Stimulated activated CD8-positive, alpha-beta memory T cell treated with anti-CD3 and anti-CD28 coated beads, Interleukin-4, amount 100 ng/mL, for 24 hours (primary cell): Measurements from ENCODE around the gene MZB1.
"Not testable (repeated sequence)": the region's sequence is repeated elsewhere in the genome, so short reads cannot be mapped to it uniquely, and the experiment has no call there.

Experiments used
- DNase-seq: peaks from one replicate; pipeline ENCODE4 v3.0.0-alpha.2; 2020; ENCODE audit warnings: low read depth

The MZB1 gene

DNA sequence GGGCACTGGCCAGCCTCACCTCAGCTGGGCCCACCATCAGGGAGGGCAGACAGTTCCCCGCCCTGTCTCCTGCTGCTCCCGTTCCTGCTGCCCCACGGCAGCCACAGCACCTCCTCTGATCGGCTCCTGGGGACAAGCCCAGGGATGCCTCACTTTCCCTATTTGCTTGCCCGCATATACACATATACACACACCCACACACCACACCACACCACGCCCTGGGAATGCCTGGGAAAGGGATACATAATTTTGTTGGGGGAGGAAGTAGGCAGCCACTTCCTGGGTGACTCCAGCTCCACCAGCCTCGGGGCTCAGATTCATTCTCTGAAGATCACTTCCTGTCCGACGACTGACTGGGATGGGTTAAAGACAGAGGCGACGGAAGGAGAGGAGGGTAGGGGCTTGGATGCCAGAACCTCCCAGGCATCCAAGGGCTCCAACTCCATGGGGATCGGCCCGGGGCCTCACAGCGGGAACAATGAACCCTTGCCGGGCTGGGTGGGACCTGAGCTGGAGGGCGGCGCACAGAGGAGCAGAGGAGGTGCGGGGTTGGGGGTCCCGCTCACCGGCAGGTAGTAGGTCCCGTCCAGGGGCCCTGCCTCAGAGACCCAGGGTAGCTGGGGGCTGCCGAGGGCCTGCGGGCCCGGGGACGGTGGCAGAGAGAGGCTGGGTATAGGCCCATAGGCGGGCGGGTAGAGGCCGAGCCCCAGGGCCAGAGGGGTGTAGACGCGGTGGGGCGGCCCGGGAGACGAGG, 2.0 kb upstream of the MZB1 start:
- no peak for DNase-seq

DNA sequence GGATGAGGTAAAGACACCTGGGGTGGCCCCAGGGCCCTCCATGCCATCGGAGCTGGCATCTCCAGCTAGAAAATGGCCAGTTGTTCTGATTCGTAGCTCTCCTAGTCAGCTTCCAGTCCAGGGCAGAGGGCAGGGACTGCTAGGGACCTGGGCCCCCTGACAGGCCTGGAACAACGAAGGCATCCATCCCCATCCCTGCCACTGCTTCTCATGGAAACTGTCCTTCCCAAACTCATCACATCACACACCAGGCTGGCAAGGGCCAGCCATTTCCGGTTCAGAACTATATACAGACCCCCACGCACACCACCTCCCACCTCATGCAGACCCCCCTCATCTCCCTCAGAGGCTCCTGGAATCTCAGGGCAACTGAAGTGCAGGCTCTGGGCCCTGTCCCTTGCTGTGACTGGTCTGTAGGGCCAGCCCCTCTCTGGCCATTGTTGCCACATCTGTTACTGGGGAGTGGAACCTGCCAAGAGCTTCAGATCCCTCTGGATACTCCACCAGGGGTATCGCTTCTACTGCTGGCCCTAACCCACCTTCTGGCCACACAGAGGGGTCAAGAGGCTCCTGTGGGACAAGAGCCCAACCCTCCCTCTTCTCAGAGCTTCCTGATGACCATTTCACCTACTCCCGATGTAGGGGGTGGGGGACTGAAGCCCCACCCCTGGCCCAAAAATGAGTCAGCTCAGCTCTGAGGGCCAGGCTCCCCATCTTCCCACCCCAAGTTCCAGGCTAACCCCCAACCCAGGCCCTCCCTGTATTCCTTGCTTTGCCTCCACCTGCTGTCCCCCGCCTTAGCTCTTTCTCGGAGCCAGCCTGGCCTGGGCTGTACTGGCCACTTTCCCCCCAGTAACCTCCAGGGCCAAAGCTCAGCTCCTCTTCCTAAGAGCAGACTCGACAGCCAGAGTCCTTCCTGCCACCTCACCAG, 1.2 kb upstream of the MZB1 start:
- DNase-seq, result no peak

DNA sequence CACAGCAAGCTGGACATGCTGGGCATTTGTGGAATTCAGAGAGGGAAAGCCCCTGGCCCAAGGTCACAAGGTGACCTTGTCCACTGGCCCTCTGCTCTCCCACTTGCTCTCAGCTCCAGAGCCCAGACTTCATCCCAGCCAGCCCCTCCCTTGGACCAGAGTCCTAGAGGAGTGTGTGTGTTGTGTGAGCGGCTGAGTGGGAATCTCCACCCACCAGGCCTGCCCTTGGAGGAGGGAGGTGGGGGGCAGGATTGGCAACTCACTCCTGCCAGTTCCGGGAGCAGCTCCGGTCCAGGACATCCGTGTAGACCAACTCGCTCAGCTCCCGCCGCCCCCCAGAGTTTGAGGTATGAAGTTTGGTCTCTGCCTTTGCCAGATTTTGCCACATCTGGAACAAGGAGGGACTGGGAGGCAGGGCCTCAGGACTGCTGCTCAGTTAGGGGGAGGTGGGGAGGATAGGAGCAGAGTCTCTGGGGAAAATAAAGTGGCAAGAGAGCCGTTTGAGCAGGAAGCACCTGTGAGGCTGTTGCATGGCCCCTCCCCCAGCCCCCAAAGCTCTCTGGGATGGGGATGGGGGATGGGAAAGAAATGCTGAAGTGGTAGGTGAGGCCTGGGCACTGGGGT, 1.4 kb downstream of the MZB1 start:
- no peak for DNase-seq

DNA sequence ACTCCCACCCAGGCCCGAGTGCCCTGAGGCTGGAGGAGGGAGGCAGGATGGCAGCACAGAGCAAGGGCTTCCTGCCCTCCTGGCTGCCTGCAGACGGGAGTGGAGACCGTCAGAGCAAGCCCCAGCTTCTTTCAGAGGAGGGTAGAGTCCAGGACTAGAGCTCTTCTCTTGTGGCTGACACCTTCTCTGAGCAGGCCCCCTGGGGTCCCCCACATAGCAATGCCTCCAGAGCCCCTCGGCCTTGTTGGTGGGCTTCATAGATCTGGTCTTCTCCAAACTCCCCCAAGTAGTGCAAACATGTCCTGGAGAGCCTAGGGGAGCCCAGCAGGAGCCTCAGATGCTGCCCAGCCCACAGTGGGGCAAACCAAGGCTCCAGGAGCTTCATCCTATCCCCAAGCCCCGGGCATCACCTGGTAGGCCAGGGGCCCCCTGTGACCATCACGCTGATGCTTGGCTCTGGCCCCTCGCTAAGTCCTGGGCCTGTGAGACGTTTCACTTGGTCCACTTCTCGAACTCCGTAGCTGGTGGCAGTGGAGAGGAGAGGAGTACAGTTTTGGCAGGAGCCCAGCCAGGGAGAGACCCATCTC, 2.0 kb downstream of the MZB1 start:
- no peak for DNase-seq

DNA sequence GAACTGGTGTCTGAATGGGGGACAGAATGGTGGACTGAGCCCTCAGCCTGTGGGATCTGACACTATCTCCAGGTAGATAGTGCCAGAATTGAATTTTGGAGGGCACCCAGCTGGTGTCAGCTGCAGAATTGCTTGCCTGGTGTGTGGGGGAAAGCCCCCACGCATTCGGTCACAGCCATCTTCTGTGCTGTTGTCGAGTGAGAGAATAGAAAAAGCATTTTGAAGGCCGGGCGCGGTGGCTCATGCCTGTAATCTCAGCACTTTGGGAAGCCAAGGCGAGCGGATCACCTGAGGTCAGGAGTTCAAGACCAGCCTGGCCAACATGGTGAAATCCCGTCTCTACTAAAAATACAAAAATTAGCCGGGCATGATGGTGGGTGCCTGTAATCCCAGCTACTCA, 2.8 kb downstream of the MZB1 start:
- DNase-seq, result not testable (repeated sequence)

DNA sequence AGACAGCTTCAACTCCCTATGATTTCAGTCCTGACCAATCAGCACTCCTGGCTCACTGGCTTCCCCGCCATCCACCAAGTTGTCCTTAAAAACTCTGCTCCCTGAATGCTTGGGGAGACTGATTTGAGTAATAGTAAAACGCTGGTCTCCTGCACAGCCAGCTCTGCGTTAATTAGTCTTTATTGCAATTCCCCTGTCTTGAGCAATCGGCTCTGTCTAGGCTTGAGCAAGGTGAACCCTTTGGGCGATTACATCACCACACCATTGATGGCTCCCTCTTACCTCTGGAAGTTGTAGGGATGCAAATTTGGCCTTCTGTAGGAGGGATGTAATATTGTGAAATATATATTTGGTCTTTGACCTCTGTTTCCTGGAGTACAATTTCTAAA, 3.7 kb downstream of the MZB1 start:
- DNase-seq, result no peak

DNA sequence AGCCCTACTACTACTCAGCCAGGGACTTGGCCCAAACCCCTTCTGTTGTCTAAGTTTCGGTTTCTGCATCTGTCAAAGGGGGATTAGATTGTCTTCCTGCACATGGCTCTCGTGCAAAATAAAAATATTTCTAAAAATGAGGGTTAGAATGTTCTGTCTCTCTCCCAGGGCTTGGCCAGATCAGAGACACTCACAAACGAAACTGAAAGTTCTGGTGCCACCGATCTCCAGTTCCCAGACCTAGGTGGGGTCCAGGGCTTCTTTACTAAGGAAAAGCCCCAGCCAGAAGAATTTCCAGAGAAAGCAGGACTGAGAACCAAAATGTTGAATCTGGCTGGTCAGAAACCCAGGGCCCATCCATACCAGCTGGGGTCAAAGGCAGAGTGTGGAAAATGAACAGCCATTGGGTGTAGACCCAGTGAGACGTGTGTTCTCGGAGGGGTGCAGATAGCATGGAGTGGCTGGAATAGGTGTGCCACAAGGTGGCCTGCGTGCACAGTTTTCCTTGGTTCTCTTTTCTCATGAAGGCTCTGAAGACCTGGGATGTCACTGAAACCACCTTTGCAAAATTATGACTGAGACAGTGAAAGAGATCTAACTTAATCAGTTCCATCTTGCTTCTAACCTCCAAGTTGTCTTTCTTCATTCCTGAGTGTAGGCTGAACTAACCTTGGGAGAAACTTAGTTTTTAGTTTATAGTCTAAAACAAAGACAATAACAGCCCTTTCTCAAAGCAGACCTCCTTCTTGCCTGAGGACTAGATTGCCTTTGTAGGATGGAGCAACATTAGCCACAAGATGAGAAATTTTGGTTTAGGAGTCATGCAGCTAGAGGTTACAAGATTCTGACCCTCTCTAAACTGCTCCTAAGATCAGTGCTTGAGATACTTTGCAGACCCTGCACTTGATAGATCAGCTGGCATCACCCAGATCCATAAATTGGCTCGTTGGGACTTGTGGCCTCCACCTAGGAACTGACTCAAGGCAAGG, 4.4 kb downstream of the MZB1 start:
- no peak for DNase-seq

DNA sequence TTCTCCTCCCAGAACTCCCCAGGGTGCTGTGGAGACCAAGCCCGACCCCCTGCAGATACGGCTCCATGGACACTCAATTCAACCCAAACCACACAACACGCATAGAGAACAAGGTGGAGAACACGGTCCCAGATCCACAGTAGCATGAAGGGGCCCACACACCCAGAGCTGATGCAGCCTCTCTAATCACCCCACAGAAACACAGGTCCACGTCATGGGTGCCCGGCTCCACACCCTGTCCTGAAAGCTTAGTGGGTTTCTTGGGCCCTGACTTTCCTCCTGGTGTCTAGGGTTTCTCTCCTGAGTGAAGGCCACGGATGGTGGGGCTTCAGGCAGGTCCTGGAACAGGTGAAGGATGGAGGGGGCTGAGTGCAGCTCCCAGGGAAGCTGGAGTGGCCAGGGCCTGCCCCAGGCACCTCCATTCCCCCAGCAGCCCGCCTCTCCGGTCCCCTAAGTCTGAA, 5.1 kb downstream of the MZB1 start:
- DNase-seq, result no peak

DNA sequence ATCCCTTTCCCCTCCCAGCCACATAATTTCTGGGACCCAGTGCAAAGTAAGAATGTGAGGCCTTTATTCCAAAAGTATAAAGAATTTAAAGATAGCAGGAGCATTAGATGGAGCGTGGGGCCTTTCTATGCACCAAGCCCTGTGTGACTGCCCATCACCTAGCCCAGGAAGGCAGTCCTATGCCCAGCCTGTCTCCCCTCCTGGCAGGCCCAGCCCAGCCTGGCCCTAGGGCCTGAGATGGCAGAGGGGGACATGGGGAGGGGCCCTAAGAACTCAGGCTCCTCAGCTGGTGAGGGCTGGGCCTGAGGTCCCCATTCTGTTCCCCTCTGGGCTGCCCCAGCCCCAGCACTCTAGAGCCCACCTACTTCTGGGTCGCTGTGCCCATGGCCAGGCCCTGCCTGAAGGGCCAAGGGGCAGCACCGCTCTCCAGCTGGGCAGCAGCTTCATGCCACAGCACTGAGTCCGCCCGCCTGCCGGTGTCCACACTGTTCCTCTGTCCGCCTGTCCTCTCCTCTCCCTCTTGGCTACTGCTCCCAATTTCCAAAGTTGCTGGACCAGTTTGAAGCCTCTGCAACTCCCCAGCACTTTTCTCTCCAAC, 5.6 kb downstream of the MZB1 start:
- DNase-seq, result no peak

DNA sequence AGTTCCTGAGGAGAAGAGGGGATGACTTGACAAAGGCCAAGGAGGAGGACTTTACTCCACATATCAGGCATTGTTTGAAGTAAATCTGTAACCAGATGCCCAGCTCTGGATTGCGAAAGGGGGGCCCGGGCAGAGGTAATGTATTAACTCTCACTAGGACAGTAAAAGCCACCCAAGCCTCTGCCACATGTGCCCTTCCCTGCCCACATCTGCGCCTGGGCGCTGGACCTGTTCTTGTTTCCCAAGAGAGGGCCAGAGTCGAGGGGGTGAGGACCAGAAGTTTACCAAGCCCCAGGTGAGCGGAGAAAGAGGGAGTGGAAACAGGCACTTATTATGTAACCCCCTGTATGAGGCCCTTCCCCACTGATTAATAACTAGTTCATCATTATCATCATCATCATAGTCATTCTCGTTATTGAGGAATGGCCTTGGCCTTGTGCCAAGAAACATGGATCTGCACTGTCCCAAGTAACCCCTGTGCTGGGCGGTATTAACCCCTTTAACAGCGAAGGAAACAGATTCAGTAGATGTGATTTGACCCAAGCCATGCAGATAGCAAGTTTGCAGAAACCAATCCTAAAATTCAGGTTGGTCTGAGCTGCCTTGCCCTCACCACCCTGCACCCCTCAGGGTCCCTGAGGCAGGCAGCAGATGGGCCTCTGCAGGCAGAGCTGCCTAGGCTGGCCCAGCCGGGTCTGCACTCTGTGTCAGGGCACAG, 6.3 kb downstream of the MZB1 start, which contains the start of gene SLC23A1:
TSS of gene SLC23A1 (minus strand) at position 23 of the 718 bp plus-strand sequence. CDS start 44 bp downstream, outside the sequence.
- no peak for DNase-seq

DNA sequence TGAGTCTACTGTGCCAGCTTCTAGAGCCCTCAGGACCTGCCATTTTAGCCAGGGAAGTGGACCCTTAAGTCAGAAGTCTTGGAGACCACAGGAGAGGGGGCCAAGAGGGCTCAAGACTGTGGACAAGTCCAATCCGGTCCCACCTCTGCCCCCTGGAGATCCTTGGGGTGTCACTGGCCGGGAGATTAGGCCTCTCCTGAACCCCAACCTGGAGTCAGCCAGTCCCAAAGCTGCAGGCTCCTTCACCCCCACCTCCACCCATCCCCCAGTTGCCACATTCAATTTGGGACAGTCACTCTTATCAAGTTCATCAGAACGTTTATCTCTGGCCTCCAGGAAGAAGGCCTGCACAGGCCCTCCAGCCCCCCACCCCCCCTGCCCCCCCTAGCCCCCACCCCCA, 6.9 kb downstream of the MZB1 start:
- DNase-seq, result no peak

DNA sequence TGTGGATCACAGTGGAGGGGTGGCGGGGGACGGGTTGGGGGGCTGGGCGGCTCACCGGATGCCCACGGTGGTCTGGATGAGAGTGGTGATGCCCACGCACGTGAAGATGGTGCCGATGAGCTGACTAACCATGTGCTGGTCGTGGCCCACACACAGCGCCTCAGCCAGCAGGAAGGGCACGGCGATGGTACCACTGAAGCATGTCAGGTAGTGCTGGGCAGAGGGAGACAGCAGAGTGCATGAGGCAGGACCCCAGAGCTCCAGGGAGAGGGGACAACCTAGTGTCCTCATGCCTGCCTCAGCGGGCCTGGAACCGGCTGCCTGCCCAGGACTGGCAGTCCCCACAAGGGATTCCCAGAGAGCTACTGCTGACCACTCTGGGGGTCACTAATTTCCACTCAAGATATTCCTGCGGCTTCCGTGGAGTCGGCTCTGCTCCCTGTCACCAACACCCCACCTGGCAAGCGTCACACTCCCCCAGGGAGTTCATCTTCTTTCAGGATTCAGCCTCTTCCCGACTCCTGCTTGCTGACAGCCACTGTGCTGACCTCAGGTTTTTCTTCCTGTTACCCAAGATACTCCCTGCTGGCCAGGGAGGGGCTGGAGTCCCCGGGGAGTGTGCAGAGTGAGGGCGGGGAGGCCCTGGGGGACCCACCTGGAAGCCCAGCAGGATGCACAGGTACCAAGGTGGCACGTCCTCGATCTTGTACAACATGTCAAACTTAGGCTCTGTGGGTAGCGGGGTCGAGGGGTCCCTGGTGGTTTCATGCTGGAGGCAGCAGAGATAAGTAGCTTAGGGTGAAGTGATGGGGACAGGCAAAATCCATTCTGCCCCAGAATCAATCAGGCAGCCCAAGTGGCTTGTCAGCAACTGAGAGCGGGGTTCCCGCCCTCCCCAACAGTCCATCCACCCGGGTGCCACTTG, 7.6 kb downstream of the MZB1 start:
- DNase-seq, result no peak

DNA sequence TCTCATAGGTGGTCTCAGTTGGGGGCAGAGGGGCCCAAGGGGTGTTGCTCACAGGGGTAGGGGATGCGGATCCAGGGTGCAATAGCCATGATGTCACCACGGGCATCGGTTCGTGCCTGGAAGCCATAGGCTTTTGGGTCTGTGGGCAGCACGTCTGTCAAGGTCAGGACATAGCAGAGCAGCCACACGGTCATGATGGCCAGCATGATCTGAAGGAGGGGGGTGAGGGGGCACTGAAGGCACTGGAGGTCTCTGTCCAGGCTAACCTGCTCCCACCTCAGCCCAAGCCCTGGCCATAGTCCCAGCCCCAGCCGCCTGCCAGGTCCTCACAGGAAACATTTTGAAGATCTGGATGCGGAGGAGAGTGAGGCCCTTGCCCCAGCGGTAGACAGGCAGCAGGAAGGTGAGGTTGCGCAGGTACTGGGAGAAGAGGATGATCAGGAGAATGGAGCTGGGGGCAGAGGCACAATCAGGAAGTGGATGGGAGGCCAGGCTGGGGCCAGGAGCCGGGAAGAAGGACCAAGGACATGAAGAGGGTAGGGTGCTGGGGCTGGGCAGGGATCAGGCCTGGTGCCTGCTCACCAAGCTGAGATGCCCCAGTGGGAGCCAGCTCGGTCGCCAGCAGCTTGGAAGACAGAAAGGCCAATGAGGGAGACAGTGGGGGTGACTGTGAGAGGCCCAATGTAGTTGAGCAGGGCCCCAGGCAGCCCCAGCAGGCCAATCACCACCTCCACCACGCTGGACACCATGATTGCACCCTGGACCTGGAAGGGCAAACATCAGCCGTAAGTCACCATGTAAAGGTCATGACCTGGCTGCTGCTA, 9.9 kb downstream of the MZB1 start:
- DNase-seq, result no peak

DNA sequence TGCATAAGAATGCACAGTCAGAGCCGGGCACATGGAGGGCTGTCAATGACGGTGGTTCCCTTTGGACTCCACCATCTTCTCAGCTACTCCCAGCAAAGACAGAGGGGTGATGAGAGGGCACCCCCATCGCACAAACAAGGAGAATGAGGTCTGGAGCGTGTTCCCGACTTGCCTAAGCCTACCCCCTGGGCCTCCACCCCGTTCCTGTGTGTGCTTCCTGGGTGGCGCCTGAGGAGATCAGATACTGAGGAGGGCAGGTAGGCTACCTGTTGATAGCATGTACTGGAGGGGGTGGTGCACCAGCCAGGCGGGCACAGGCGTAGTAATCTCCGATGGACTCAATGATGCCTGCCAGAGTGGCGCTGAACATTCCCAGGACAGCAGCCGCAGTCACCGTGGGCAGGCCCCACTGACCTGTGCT, 10.8 kb downstream of the MZB1 start:
- no peak for DNase-seq

DNA sequence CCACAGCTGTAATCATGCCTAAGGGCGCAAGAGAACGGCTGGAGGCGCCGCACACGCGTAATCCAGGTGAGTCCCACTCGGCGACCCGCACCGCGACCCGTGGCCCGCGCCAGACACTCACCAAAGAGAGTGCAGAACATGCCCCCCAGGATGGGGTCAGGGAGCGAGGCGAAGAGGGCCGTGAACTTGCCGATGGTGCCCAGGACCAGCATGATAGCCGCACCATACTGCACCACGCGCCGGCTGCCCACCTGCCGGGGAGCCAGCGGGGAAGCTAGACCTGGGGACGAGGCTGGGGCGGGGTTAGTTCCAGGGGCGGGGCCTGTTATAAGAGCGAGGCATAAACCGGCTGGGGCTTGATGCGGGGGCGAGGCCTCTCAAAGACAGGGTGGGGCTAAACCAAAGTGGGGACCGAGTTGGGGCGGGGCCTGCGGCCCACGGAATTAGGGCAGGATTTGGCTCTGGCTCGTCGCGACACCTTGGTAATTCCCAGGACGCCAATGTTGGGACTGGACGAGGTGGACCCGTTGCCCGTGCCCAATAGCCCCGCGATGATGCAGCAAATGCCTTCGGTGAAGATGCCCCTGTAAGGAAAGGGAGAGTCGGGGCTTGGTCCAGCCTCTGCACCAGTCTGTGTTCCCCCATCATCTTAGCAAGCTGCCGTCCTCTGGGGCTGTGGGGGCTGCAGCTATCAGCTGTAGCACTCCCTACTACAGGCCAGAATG, 11.4 kb downstream of the MZB1 start:
- no peak for DNase-seq

DNA sequence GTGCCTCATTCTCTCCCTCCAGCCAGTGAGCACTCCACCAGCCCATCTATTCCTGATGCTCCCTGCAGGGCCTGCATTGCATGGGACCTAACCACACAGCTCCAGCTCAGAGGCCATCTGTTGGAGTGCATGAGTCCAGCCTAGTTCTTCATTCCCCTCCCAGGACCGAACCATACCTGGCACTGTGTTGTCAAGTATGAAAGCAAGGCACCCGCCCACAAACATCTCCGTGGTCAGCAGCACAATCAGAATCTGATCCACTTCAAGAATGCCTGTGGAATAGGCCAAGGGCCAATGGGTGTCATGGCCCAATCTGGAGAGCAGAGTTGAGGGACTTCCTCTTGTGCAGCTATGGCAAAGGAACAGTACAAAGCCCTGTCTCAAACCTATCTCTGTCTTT, 12.5 kb downstream of the MZB1 start:
- DNase-seq, result no peak

DNA sequence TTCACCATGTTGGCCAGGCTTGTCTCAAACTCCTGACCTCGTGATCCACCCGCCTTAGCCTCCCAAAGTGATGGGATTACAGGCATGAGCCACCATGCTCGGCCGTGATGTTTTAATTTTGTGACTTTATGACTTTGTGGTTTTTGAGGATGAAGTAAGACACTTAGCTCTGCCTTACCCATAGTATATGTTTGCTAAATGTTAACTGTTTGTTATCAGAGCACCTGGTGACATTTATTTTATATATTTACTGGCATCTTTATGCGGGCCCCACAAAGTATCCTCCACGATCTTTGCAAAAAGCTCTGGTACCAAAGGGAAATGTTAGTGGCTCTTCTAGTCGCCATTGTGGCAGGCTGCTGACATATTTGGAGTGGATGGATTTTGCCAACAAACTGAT, 13.3 kb downstream of the MZB1 start:
- no peak for DNase-seq
